CD4-positive, alpha-beta T cell treated with Interleukin-1 beta for 1 hour (primary cell): ENCODE results near the gene RSAD1.

Source experiments
- DNase-seq, 2 donors: peaks; one replicate each; pipeline ENCODE4 v3.0.0-alpha.2; 2020 to 2022

The RSAD1 gene

GRCh38 chr17:50478391-50479381 lies at the start of gene RSAD1:
TSS of gene RSAD1 (plus strand) at chr17:50478860. CDS start at chr17:50478885, 25 bp downstream.
- DNase-seq: peak; percentile 88 to 91

DNA sequence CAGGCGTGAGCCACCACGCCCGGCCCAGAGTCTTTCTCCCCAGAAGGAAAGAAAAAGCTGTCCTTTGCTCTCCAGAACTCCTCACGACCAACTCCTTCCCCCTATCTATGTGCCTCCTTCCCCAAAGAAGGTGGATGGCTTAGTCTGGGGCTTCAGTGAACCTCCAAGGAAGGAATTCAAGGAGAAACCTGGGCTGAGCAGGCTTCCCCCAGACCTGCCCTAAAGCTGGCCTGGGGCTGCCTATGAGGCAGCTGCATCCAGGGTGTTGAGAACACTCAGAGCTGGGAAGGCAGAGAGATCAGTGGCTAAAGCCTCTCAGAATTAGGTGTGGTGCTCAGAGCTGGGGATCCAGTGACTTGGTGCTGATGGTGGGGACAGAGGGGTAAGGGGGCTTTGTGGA lies 48.9 kb upstream of the RSAD1 start:
- no peak for DNase-seq

GRCh38 chr17:50430821-50431618 lies 47.6 kb upstream of the RSAD1 start:
- DNase-seq: no peak

- DNase-seq: no peak
Observed at GRCh38 chr17:50432125-50432762, 46.4 kb upstream of the RSAD1 start.

DNA sequence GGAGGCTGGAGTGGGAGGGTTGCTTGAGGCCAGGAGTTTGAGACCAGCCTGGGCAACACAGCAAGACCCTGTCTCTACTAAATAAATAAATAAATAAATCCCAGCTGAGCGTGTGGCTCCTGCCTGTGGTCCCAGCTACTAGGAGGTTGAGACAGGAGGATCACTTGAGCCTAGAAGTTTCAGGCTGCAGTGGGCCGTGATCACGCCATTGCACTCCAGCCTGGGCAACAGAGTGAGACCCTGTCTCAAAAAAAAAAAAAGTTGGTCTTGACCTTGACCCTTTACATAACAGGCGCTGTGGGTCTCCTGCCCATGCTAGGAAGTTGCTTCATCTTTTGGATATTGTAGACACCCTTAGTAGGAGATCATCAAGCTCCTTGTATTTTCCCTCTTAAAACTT lies 41.3 kb upstream of the RSAD1 start:
- no peak for DNase-seq

GRCh38 chr17:50439008-50439407 lies 39.7 kb upstream of the RSAD1 start:
- no peak for DNase-seq

GRCh38 chr17:50440172-50440837 lies 38.4 kb upstream of the RSAD1 start:
- no peak for DNase-seq

DNA sequence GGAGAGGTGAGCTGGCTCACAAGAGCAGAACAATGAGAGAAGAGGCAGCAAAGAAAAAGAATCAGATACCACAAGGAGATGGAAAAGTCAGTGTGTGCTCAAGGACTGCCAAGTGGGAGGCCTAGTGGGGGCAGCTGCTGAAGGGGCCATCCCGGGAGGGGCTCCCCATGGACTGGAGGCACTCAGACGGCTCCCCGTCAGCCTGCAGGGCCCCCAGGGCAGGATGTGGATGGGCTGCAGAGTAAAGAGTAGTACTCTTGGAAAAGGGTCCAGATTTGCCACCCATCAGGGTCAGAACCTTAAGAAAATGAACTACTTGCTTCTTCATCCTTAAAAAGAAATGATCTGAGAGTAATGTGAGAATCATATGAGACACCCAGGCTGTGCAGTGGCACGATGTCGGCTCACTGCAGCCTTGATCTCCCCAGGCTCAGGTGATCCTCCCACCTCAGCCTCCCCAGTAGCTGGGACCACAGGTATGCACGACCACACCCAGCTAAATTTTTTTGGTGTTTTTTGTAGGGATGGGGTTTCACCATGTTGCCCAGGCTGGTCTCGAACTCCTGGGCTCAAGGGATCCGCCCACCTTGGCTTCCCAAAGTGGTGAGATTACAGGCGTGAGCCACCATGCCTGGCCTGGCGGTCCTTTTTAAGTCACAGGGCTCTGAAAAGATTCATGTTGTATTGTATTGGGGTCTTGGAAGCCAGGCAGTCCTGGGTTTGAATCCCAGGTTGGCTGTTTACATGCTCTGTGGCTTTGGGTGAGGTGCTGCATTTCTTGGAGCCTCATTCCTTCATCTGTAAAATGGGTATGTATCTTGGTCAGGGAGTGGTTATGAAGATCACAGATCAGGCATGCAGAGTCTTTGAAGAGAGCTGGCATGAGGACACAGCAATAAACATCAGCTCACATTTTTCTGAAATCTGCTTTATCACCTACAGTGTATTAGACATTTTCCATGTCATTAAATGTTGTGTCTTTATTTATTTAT lies 37.5 kb upstream of the RSAD1 start:
- no peak for DNase-seq

- DNase-seq: no peak
Observed at GRCh38 chr17:50443505-50443974, 35.1 kb upstream of the RSAD1 start.

DNA sequence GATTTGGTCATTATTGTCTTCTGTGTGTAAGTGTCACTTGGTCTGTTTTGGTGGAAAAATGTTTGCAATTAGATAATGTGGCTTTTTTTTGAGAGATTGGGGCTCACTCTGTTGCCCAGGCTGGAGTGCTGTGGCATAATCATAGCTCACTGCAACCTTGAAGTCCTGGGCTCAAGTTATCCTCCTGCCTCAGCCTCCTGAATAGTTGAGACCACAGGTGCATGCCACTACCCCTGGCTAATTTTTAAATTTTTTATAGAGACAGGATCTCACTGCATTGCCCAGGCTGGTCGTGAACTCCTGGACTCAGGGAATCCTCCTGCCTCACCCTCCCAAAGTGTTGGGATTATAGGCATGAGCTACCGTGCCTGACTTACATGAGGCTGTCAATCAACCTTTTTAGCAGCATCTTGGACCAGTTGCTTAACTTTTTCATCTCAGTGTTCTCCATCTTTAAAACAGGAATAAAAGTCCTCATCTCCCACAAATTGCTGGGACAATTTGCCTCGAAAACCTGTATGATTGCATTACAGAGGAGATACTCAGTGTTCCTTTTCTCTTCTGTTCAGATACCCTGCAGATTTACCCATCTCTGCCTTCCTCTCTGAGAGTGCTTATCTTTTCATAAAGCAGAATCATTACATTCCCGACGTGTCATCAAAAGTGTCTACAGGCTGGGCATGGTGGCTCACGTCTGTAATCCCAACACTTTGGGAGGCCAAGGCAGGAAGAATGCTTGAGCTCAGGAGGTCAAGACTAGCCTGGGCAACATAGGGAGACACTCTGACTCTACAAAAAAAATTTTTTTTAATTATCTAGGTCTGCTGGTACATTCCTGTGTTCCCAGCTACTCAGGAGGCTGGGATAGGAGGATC lies 33.6 kb upstream of the RSAD1 start:
- DNase-seq: no peak

GRCh38 chr17:50445730-50446325 lies 32.8 kb upstream of the RSAD1 start:
- DNase-seq: no peak

DNA sequence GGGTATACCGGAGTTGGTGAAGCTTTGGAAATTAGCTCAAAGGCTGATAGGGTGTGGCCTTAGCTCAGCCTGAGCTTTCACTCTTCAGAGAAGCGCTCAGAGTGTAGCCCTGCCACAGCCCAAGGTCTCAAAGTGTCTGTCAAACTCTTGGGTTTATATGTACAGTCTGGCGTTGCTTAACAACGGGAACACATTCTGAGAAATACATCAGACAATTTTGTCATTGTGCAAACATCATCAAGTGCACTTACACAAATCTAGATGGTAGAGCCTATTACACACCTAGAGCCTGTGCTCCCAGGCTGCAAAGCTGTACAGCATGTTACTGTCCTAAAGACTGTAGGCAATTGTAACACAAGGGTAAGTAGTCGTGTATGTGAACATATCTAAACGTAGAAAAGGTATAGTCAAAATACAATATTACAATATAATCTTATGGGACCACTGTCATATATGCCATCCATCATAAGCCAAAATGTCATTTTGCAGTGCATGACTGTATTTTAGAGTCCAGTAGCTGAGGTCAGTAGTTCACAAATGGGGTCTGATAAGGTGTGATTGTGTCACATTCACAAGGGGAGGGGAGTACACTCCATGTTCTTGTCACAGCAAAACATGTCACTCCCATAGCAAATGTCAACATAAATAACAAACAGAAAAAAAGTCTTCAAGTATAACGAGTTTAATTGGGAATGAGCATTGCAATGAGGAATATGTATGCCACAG lies 30.6 kb upstream of the RSAD1 start:
- no peak for DNase-seq

GRCh38 chr17:50448643-50449042 lies 30.0 kb upstream of the RSAD1 start:
- no peak for DNase-seq

DNA sequence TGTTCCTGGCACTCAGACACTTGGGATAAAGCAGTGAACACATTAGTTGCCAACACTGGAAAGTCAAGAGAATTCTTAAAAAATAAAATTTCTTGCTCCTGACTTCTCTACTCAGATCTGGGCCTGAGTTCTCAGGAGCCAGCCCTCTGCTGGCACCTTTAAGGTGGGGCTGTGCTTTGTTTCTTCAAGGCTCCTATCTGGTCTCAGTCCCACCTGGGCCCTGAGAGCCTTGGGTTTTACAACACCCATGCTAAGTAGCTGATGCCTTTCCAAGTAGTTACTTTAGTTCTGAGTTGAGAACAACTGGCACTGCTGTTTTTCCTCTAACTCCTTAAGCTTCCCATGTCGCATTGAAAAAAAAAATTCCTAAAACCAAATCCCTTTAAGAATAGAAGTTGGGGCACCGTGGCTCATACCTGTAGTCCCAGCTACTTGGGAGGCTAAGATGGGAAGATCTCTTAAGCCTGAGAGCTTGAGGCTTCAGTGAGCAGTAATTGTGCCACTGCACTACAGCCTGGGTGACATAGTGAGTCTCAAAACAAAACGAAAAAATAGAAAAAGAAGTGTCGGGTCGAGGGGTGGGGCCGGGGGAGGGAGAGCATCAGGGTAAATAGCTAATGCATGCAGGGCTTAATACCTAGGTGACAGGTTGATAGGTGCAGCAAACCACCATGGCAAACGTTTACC lies 26.6 kb upstream of the RSAD1 start:
- no peak for DNase-seq

DNA sequence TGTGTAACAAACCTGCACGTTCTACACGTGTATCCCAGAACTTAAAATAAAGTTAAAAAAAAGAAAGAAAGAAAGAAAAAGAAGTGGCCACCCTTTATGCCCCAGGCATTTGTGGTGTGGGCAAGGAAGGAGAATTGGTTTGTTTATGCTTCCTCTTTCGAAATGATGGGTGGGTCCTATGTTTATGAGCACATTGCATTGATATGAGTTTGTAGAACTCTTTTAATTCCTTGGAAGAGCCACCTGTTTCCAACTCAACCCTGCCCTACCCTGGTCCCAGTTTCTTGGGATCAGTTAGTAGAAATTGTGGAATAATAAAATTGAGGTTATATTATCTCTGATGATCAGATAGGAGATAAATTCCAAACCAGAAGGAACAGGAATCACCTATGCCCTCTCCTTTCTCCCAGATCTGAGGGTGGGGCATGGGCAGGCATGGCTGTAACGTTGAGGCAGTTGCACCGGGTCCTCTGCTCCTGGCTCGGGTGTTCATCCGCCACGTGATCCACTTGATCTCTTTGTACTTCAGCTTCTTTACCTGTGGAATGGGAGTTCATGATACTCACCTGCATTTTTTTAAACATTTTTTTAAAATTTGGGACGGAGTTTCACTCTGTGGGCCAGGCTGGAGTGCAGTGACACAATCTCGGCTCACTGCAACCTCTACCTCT lies 25.9 kb upstream of the RSAD1 start:
- DNase-seq: no peak

GRCh38 chr17:50453901-50454300 lies 24.8 kb upstream of the RSAD1 start:
- DNase-seq: no peak

DNA sequence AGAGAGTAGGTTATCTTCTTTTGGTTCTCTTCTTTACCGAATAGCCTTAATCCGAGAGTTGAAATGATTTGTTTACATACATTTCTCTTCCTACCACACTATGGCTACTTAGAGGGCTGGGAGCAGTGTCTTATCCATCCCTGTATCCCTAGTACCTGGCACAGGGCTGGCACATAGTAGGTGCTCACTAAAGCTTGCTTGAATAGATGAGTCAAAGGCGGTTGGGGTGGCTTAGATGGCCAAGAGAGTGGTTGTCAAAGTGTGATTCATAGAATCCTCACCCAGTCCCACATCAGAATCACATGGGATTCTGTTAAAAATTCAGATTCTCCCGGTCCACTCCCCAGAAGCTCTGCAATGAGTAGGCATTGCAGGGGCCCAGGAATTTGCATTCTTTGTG lies 21.0 kb upstream of the RSAD1 start:
- DNase-seq: no peak

DNA sequence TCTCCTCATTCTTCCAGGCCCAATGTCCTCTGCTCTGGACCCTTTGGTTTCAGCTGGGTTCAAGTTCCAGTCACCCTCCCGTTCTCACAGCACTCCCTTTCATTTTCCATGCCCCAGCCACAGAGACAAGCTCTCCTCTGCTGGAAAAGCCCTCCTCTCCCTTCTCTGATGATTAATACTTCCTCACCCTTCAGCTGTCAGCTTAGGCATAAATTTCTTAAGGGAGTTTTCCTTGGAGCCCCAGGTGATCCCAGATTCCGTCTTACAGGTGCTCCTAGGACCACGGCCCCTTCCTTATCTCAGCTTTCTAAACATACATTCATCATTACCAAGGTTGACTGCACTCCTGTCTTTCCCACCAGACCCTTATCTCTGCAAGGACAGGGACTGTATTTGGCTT lies 20.4 kb upstream of the RSAD1 start:
- DNase-seq: no peak
